ENCODE results near the gene EYS. TPM values are rescaled to one million over a fixed set of nuclear protein-coding genes. Genes with fewer than 3 reads are reported as not detected.
"Not testable (repeated sequence)": the region's sequence is repeated elsewhere in the genome, so short reads cannot be mapped to it uniquely, and the experiment has no call there.

EYS gene
- total RNA-seq, 1 donor from 2014 or later, result 1.0 TPM

DNA sequence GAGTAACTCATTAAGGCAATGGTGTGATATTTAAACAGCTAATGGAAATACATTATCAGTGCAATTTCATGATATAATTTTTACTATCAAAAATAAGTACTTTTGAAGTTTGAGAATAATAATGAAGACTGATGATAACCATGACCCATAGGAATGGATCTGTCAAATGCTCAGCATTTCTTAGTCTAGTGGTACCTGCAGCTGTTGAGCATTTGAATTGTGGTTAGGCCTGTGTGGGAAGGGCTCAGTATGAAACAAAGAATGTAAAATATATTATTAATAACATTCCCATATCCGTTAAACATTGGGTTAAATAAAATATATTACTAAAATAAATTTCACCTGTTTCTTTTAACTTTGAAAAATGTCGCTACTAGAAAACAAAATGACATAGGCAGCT, 1898.5 kb downstream of the EYS start:
- DNase-seq, result no peak

GRCh38 chr6:63807056-63807455, 1900.0 kb downstream of the EYS start:
- no peak for DNase-seq

GRCh38 chr6:63806573-63806913, 1900.5 kb downstream of the EYS start:
- no peak for DNase-seq

DNA sequence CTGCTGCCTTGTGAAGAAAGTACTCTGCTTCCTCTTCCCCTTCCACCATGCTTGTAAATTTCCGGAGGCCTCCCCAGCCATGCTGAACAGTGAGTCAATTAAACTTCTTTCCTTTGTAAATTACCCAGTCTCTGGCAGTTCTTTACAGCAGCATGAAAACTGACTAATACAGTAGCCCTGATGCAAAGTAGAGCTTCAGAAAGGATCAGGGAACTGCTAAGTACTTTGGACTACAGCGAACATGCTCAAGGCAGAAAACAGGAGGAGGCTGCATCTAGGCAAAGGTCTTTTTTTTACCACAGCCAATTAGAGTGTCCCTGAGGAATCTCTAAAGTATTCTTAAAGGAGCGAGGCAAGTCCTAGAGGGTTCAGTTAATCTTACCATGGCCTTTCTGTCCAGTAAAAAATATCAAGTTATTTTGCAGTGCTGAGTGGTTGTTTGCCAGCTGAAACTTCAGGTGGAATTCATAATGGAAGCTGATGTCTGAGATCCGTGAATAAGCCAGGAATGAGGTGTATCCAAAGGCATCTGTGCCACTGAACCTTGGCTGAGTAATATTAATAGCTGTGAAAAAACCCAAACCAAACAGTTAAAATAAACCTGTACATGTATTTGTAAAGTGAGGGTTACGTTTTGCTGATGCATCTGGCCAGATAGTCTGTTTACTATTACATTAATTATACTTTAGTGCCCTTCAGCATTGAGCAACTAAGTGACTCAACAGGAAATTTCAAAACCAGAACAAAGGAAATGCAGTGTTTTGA, 1901.0 kb downstream of the EYS start:
- DNase-seq, result peak; percentile 19

GRCh38 chr6:63805345-63805744, 1901.7 kb downstream of the EYS start:
- DNase-seq, result no peak

- DNase-seq, result no peak
Observed at GRCh38 chr6:63804381-63804956, 1902.6 kb downstream of the EYS start.

- DNase-seq, result no peak
Observed at GRCh38 chr6:63803371-63803770, 1903.7 kb downstream of the EYS start.

DNA sequence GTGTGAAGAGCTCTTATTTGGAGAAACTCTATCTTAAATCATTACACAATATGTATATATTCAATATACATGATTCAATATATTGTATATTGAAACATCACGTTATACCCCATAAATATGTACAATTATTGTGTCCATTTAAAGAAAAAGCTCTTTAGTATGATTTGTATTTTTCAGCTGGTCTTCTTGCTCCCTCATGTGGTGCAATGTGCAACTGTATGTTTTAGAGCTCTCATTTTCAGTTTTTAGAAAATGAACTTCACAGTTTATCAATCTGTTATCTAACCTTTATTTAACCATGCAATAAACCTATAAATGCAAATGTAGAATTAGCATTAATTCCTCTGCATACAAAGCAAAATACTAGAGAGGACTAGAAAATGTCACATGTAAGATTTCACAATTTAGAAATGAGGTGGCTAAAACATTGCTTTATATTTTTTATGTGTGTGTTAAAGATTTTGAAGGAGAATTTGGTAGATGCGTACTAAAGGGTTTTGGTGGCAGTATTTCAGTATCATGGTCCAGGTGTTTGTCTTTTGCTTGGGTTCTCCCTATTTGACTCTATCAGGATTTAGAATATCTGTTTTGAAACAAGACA, 1904.3 kb downstream of the EYS start:
- no peak for DNase-seq

DNA sequence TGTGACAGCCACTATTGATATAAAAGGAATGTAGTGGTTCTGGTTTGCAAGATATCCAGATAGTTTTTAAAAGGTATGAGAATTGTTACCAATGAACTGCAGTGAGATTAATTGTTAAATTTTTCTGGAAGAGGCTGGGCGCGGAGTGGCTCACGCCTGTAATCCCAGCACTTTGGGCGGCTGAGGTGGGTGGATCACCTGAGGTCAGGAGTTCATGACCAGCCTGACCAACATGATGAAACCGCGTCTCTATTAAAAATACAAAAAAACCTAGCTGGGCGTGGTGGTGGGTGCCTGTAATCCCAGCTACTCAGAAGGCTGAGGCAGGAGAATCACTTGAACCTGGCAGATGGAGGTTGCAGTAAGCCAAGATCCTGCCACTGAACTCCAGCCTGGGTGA, 1906.6 kb downstream of the EYS start:
- not testable (repeated sequence) for DNase-seq

DNA sequence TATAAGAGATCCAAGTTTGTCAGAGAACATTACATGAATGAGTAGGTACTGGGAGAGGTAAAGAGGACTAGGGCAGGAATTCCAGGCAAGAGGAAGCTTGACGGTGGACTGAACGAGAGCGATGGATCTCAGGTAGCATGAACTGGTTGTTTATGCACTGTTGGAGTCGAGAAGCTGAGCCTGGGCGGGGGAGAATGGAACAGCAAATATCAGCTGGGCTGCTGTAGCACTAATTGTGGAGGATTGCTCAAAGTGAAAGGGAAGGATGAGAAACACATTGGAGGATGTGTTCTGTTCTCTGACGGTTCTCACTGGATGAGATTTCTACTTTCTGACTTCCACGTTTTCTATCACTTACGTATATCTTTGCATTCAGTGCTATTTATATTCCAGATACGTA, 1907.2 kb downstream of the EYS start:
- no peak for DNase-seq

DNA sequence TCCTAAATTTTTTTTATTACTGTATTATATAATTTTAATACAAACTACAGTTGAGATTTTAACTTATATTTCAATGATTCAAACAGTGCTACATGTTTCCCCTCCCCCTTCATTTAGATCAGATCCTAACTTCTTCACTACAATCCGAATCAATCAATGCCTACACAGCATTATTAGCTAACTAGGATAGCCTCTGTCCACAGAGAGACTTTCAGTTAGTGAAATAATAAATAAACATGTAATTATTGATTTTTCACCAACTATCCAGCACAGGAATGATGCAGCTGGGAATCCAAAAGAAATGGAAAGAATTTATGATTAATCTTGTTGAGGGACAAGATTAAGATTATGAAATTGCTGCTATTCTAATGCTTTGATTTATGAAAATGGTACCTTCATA, 1907.7 kb downstream of the EYS start:
- DNase-seq, result no peak

- no peak for DNase-seq
Observed at GRCh38 chr6:63798378-63798777, 1908.6 kb downstream of the EYS start.

DNA sequence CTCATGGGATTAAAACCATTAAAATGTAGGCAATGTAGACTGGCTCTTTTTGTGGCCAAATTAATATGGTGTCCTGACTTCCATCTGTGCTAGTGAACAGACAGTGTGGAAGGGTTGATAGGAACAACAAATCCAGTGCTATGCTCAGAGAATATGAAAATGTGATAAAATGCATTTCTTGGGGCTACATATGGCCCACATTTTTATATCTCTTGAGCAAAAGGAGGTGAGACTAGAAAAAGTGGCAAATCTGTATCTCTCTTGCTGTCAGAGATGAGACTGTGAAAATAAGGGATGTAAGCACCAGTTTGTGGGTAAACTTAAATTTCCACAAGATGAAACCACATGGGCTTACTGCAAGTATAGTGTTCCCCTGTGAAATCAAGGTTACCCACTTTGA, 1909.3 kb downstream of the EYS start:
- DNase-seq, result no peak

GRCh38 chr6:63795826-63796225, 1911.2 kb downstream of the EYS start:
- DNase-seq, result no peak

- DNase-seq, result no peak
Observed at GRCh38 chr6:63795006-63795405, 1912.0 kb downstream of the EYS start.

- no peak for DNase-seq
Observed at GRCh38 chr6:63793465-63794137, 1913.4 kb downstream of the EYS start.

DNA sequence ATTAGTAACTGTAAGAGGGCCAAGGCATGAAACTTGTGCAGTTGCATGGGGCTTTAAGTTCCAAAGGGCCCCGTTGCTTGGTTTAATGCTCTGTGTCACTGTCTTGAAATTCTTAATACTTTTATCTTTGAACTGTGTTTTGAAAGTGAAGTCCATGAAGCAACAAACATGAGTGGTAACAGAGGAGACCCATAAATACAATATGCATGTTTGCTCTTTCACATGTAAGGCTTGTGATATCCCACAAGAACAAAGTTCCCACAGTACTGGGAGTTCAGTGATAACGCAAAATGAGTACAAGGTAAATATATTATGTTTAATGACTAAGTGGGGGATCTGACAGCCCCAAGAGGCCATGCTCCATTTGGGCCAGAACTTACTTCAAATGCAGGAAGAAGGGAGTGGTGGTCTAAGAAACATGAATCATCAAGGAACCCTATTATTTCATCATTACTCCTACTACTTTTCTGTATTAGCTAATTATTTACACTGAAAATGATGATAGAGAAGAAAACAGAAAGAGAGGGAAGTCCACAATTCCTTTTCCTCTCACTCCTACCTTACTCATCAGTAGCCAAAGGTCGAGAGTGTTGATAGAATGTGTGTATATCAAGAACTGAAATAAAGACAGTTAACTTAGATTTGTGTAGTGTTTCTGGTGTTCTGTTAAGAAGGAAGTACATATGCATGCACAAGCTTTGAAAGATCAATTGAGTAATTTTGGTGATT, 1914.1 kb downstream of the EYS start:
- DNase-seq, result no peak

DNA sequence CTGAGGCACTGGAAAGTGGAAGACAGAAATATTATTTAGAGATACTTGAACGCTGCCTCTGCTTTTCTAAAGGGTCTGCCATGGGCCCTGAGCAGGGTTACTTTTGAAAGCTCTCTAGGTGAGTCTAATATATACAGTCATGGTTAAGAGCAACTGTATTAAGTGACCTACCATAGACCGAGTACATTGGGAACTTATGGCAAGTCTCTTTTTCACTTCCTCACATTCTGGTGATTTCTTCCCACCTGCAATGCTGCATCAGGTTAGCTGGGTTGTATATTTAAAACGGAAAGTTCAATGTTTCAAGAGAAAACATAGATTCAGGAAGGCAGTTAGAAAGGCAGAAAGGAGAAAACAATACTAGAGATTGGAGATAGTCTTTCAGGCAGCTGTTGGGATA, 1916.7 kb downstream of the EYS start:
- no peak for DNase-seq

DNA sequence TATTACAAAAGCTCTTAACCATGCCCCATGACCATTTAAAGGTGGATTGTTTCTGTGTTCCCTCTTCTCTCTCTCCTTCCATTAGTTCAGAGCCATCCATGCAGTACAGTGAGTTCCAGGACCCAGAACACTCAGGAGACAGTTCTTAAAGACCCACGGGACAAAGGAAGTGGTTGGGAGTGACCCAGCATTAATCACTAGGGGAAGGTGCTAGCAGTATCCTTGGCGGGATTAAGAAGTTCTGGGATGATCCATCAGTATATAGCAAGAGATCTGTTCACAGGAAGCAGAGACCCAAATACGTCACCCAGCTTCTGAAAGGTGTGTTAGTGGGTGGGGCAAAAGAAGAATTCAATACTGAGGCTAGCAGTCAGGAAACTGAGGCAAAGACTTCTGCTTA, 1917.3 kb downstream of the EYS start:
- DNase-seq, result no peak

DNA sequence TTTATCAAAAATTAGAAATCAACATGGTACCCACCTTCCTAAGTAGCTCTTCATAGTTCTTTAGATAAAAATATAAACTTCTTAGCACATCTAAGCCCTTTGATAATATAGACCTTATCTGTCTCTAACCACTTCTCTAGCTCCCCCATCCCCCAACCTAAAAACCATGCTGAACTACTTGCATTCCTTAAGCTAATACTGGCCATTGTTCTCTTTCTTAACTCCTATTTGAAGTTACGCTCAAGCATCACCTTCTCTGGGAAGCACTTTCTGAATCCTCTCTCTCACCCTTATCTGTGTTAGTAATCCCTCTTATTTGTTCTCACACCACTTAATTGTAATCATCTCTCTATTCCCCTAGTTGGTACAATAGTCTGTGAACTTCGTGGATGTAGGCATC, 1918.5 kb downstream of the EYS start:
- no peak for DNase-seq

DNA sequence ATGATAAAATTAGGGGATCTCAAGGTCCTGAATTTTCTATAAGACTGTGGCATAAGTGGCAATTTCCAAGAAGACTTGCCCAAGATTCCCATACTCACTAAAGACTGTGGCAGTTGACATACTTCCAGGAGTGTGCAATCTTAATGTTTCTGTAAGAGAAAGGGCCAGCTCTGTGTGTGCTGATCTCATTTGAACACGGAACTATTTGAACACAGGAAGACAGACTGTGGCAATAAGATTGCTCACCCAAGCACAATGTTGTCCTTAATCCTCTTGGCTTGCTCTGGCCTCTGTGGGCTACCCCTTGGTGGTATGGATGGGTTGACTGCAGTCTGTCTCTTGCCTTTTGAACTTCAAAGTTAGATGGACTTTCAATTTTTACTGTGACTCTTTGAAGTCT, 1920.0 kb downstream of the EYS start:
- DNase-seq, result no peak

- no peak for DNase-seq
Observed at GRCh38 chr6:63785006-63785405, 1922.0 kb downstream of the EYS start.

DNA sequence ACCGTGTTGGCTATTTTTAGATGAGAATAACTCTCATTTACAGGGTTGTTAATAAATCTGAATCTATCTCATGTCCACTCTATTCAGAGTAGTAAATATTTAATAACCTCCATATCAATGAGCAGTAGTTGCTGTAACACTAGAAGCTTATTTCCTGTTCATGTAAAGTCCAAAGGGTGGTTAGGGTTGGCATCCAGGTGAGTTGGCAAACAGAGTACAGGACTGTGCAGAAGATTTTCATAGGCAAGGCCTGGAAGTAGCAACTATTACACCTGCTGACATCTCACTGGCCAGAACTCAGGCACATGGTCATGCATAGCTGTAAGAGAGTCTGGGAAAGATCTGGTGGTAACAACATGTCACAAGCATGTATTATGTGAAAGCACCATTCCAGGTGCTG, 1923.9 kb downstream of the EYS start:
- DNase-seq, result no peak

Data from tongue (tissue), 2 donors.